ENCODE data around the gene L3MBTL1.
A peak's percentile ranks its signal among the peaks of the same experiment; 100 is the strongest.

L3MBTL1 gene

DNA sequence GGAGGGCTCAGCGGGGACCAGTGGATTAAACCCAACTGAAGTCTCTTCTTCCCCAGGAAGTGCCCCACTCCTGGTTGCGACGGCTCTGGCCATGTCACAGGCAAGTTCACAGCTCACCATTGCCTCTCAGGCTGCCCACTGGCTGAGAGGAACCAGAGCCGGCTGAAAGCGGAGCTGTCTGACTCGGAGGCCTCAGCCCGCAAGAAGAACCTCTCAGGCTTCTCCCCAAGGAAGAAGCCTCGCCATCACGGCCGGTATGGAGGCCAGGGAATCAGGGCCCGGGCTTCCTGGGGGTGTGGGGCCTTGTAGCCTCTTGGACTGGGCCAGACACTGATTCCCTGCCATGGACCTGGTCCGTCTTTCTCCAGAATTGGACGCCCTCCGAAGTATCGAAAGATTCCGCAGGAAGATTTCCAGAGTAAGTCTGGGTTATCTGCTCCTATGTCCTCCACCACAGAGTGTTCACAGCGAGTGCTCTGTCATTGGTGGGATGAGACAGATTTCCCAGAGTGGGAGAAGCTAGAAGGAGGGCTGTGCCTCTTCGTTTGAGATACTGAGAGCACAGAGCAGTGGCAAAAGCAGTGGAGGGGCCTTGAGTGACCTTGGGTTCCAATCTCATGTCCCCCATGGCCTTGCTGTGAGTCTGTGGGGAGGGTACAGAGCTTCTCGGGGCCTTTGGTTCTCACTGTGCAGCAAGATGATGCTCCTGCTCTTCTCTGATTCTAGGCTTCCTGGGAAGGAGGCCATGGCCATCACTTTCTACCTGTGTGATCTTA lies 28.7 kb downstream of the L3MBTL1 start:
- no peak for DNase-seq

GRCh38 chr20:43536817-43537440 lies 29.4 kb downstream of the L3MBTL1 start:
- no peak for DNase-seq

DNA sequence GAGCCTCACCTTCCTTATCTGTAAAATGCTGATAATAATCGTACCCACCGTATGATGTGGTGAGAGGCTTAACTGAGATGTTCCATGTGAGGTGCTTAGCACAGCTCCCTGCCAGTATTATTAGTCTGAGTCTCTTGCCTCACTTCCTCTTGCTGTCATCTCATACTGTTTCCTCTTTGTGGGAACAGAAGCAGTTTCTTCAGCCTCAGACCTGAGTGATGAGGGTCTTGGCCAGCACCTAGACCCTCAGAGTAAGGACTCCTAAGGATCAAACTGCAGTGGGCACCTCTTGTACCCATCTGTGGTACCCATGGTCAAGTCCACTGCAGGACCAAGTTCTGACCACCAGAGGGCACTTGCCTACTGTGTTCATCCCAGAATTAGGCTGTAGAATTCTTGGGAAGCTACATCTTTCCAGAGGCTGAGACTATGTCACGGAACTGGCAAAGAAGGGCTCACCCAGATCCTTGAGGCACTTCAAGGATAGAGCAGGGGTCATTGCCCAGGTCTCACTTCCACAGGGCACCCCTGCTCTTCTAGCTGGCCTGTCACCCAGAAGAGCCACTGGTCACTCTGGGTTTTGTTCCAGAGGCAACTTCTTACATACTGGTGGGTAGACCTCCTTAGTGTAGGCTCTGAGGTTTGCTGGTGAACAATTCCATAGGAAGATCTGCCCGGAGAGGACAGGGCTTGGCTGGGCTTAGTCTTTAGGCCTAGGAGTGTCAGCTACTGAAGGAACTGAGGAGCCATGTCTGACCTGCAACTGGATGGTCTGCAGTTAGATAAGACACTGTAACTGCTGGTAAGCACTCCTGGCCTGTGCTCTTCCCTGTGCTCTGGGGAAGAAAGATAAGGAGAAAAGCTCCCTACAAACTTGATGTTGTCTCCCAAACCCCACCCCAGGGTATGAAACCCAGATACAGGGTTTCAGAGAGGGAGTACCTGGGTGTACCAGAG lies 30.7 kb downstream of the L3MBTL1 start:
- DNase-seq: peak; percentile 20

- no peak for DNase-seq
Measured at GRCh38 chr20:43538878-43539700, 31.6 kb downstream of the L3MBTL1 start.

DNA sequence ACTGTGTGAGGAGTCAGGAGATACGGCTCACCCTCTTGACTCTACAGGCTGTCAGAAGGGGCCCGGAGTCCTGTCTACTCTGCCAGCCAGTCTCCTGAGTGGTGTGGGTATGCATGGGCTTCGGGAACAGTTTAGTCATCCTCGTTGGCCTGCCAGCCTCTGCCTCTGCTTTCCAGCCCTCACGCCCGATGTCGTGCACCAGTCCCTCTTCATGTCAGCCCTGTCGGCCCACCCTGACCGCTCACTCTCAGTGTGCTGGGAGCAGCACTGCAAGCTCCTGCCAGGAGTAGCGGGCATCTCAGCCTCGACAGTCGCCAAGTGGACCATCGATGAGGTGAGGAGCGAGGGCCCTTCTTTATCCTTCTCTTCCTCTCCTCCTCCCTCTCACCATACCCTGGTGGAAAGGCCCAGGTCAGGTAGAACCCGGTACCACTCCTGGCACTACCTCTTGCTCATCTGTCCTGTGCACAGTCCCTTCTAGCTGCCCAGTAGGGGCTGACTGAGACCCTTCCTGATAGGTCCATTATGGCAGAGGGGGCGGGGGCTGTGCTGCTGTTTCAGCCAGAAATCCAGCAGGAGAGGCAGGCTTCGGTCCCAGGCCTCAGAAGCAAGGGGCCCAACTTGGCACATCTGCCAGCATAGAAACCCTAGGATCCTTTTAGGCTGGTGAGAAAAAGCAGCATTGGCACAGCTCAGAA lies 32.6 kb downstream of the L3MBTL1 start:
- no peak for DNase-seq

DNA sequence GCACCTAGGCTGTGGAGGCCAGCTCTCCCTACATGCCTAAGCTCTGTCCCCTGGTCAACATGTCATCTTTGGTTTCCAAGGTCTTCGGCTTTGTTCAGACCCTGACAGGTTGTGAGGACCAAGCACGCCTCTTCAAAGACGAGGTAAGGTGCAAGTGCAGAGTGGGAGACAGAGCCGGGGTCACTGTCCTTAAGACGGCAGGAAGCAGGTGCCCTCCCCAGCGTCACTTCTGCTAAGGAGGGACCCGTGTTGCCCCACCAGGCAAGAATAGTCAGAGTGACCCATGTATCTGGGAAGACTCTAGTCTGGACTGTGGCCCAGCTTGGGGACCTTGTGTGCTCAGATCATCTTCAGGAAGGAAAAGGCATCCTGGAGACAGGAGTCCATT lies 33.2 kb downstream of the L3MBTL1 start:
- no peak for DNase-seq

DNA sequence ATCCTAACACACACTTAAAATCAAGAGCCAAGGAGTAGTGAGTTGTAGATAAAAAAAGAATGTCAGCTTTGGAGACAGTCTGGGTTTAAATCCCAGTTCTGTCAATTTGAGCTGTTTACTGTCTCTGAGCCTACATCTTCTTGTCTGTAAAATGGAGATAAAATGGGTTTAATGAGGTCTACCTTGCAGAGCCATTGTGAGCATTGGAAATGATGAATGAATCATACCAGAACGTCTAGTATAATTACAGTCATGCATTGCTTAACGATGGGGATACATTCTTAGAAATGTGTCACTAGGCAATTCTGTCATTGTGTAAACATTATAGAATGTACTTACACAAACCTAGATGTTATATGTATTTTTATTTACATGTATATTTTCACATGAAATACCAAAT lies 33.7 kb downstream of the L3MBTL1 start:
- DNase-seq: no peak

GRCh38 chr20:43542161-43542560 lies 34.7 kb downstream of the L3MBTL1 start:
- no peak for DNase-seq

GRCh38 chr20:43542674-43543073 lies 35.2 kb downstream of the L3MBTL1 start:
- no peak for DNase-seq

GRCh38 chr20:43543138-43543537 lies 35.6 kb downstream of the L3MBTL1 start:
- DNase-seq: no peak

- DNase-seq: no peak
Measured at GRCh38 chr20:43544501-43544900, 37.0 kb downstream of the L3MBTL1 start.

DNA sequence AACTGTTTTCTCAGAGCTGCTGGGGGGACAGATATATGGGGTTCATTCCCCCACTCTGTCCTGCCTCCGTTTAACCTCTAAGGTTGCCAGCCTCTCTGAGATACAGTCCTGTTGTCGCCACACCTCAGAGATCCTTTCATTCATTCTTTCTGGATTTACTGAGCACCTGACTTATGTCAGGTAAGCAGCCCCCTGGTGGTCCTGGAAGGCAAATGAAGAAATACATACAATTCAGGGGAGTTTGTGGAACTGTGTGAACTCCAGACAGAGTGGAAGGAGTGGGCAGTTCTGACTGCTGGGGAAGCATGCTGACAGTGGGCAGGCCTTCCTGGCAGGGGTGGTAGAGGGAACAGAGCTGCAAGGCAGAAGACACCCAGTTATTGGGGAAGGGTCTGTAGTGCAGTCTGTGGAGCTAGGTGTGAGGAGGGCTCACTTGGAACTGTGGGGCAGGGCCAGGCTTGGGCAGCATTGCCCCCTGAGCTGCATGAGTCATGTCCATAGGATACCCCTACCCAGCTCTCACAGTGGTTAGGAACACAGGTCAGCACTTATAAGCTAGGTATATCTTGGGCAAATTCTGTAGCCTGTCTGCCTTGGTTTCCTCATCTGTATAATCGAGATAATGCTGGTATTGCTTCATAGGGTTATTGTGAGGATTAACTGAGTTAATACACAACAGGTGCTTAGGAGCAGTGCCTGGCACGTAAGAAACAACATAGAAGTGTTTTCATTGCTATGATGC lies 38.5 kb downstream of the L3MBTL1 start:
- DNase-seq: no peak

DNA sequence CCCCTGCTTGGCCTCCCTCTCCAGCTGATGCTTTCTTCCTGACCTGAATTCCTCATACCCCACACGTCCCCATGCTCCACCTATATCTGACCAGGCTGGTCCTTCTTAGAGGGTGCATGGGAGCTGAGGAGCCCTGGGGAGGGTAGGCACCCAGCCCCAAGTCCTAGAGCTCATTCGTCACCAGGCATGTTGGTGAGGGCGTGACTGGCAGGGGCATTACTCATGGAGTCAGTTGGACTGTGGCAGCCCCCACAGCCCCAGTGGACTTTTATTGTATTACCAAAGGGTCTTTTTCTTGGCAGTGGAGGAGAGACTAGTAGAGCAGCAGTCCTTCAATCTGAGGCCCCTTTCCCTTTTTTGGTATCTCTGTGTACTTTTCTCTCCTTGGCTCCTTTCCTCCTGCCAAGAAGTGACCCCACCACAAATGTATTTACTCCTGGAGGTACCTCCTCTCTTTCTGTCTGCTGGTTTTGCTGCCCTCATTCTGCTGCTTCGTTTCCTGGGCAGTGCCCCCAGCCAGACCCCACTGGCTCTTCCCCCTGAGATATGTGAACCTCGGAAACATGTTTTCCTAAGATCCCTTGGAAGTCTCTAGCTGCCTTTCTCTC lies 40.9 kb downstream of the L3MBTL1 start:
- no peak for DNase-seq

- DNase-seq: no peak
Measured at GRCh38 chr20:43549416-43550065, 42.0 kb downstream of the L3MBTL1 start.

- no peak for DNase-seq
Measured at GRCh38 chr20:43550456-43550855, 43.0 kb downstream of the L3MBTL1 start.

- DNase-seq: no peak
Measured at GRCh38 chr20:43554369-43554768, 46.9 kb downstream of the L3MBTL1 start.

DNA sequence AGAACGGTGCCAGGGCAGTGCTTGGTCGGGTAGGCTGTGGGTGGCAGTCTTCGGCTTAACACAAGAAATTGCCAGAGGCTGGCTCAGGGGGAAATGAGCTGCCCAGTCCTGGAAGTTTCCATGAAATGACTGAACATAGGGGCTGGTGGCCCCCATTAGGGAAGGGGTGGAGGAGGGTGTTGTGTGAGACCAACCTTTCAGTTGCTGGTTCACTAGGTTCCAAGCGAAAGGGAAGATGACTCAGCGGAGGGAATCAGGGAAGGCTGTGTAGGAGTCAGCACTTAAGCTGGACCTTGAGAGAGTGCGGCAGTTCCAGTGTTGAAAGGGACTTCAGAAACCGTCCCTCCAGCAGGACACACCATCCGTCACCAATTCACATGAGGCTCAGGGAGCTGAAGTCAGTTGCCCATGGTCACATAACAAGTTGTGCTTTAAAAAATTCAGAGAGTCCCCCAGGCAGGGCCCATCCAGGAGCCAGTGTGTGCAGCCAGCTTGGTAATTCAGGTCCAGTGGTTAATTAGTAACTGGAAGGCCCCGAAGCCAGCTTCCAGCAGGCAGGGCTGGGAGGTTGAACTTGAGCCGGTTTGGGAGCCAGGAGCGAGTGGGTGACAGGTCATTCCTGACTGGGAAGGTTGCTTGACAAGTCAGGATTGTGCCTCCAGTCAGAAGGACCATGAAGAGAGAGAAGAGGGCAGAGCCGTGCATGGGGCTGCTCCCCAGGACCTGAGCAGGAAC lies 51.1 kb downstream of the L3MBTL1 start, which contains the start of gene SGK2:
Gene SGK2, plus strand, starts transcription at position 616 of the 735 bp plus-strand sequence. CDS start 7,469 bp downstream, outside the sequence.
- no peak for DNase-seq

GRCh38 chr20:43559147-43559987 lies 51.9 kb downstream of the L3MBTL1 start:
- DNase-seq: no peak

Measured in NCI-H446 treated with DMSO at 0.1 percent for 48 hours (cell line).